Hepatocyte (in vitro differentiated cells): ENCODE data around the gene HCRTR1.

Experiments
- CTCF ChIP-seq: fragments of 200-600 bp; sonication (generic); IDR thresholded peaks from 2 replicates; pipeline ENCODE4 v1.5.1; 2016; ENCODE audit warnings: antibody characterized with exemption, mild to moderate bottlenecking; ENCODE audit not compliant: poor library complexity
- EZH2phosphoT487 ChIP-seq: fragments of 200-600 bp; sonication (generic); IDR thresholded peaks from one replicate; pipeline ENCODE4 v1.6.1; 2018; ENCODE audit warnings: antibody characterized with exemption, mild to moderate bottlenecking, low read depth, moderate library complexity; ENCODE audit not compliant: unreplicated experiment, severe bottlenecking

GRCh38 chr1:31574749-31575368 lies 42.6 kb upstream of the HCRTR1 start:
- TF ChIP-seq CTCF (no peak), EZH2phosphoT487 (no peak)
